Jurkat, Clone E6-1 (cell line): ENCODE data around the gene KLF16.

Source experiments
- DNase-seq: peaks from one replicate; pipeline ENCODE4 v3.0.0-alpha.2; 2011; ENCODE audit warnings: low read depth, low spot score
- H3K4me3 ChIP-seq: 2 replicates; pipeline ENCODE4 v1.5.1; 2011; ENCODE audit warnings: mild to moderate bottlenecking, low read length, control low read depth, moderate library complexity

The KLF16 gene

GRCh38 chr19:1873524-1874473 is 10.4 kb upstream of the KLF16 start:
- H3K4me3 ChIP-seq = peak overlapping the region; percentile 94
- DNase-seq = no peak

GRCh38 chr19:1872807-1873523 is 9.6 kb upstream of the KLF16 start:
- no peak for DNase-seq
- no peak overlapping the region for H3K4me3 ChIP-seq

- DNase-seq = no peak
- no peak overlapping the region for H3K4me3 ChIP-seq
These were observed 8.3 kb upstream of the KLF16 start for GRCh38 chr19:1871630-1872029.

GRCh38 chr19:1871140-1871597 is 7.8 kb upstream of the KLF16 start:
- H3K4me3 ChIP-seq = no peak overlapping the region
- DNase-seq = no peak

GRCh38 chr19:1868971-1869370 is 5.6 kb upstream of the KLF16 start:
- no peak for DNase-seq
- H3K4me3 ChIP-seq = no peak overlapping the region

GRCh38 chr19:1867349-1867724 is 4.0 kb upstream of the KLF16 start:
- no peak for DNase-seq

GRCh38 chr19:1866693-1867348 is 3.4 kb upstream of the KLF16 start:
- no peak overlapping the region for H3K4me3 ChIP-seq
- DNase-seq = no peak

More at GRCh38 chr19:1867349-1867724, 4.0 kb upstream of the KLF16 start:
- H3K4me3 ChIP-seq = no peak overlapping the region

- peak overlapping the region; percentile 70 for H3K4me3 ChIP-seq
- no peak for DNase-seq
These were observed 2.0 kb upstream of the KLF16 start for GRCh38 chr19:1865172-1866010.

- DNase-seq = no peak
- peak overlapping the region; percentile 70 for H3K4me3 ChIP-seq
These were observed 1.2 kb upstream of the KLF16 start for GRCh38 chr19:1864480-1865171.

- peak; percentile 90 for DNase-seq
- peak overlapping the region; percentile 70 for H3K4me3 ChIP-seq
These were observed 480 bp upstream of the KLF16 start for GRCh38 chr19:1863638-1864479.

- H3K4me3 ChIP-seq = peak overlapping the region; percentile 72
- DNase-seq = no peak
These were observed 703 bp downstream of the KLF16 start for GRCh38 chr19:1862424-1863327.

- H3K4me3 ChIP-seq = peak overlapping the region; percentile 72
- DNase-seq = no peak
These were observed 1.3 kb downstream of the KLF16 start for GRCh38 chr19:1862068-1862423.

- peak overlapping the region; percentile 72 for H3K4me3 ChIP-seq
- DNase-seq = no peak
These were observed 1.8 kb downstream of the KLF16 start for GRCh38 chr19:1861599-1862031.

GRCh38 chr19:1860821-1861598 is 2.4 kb downstream of the KLF16 start:
- no peak overlapping the region for H3K4me3 ChIP-seq
- DNase-seq = no peak

- DNase-seq = no peak
- no peak overlapping the region for H3K4me3 ChIP-seq
These were observed 3.2 kb downstream of the KLF16 start for GRCh38 chr19:1860042-1860775.
